Stimulated activated CD8-positive, alpha-beta memory T cell treated with anti-CD3 and anti-CD28 coated beads, Interleukin-7, amount 100 ng/mL, for 4 hours (primary cell): ENCODE data around the gene PRR5.
"Not testable (repeated sequence)": the region's sequence is repeated elsewhere in the genome, so short reads cannot be mapped to it uniquely, and the experiment has no call there.

Source experiments
- DNase-seq, 2 donors: peaks; one replicate each; pipeline ENCODE4 v3.0.0-alpha.2; 2020; ENCODE audit warnings: low read depth in 2 of 2

Gene PRR5

GRCh38 chr22:44735518-44736428 is 33.8 kb downstream of the PRR5 start:
- DNase-seq = peak; percentile 64 to 71

GRCh38 chr22:44736581-44737405 is 34.8 kb downstream of the PRR5 start:
- DNase-seq = no peak

GRCh38 chr22:44737406-44738346 is 35.7 kb downstream of the PRR5 start:
- DNase-seq = no peak

- DNase-seq = no peak
Measured at GRCh38 chr22:44738347-44738715, 36.3 kb downstream of the PRR5 start.

GRCh38 chr22:44739024-44739423 is 37.0 kb downstream of the PRR5 start:
- no peak for DNase-seq

- DNase-seq = not testable (repeated sequence)
Measured at GRCh38 chr22:44739666-44740065, 37.7 kb downstream of the PRR5 start.

- no peak for DNase-seq
Measured at GRCh38 chr22:44740307-44740706, 38.3 kb downstream of the PRR5 start.

GRCh38 chr22:44741929-44742328 is 39.9 kb downstream of the PRR5 start:
- no peak for DNase-seq

- DNase-seq = no peak
Measured at GRCh38 chr22:44743247-44743646, 41.2 kb downstream of the PRR5 start.

GRCh38 chr22:44743804-44744211 is 41.8 kb downstream of the PRR5 start:
- DNase-seq = no peak

- DNase-seq = no peak
Measured at GRCh38 chr22:44745853-44746789, 44.1 kb downstream of the PRR5 start.

- DNase-seq = not testable (repeated sequence)
Measured at GRCh38 chr22:44747784-44748127, 45.8 kb downstream of the PRR5 start.

- no peak for DNase-seq
Measured at GRCh38 chr22:44748524-44748923, 46.5 kb downstream of the PRR5 start.

- no peak for DNase-seq
Measured at GRCh38 chr22:44750481-44750880, 48.5 kb downstream of the PRR5 start.

- DNase-seq = no peak
Measured at GRCh38 chr22:44752285-44753188, 50.5 kb downstream of the PRR5 start, which contains the start of gene ARHGAP8. TSS of gene ARHGAP8 (plus strand) at chr22:44752575. CDS start at chr22:44786528, 33,953 bp downstream.

GRCh38 chr22:44753189-44754042 is 51.4 kb downstream of the PRR5 start:
- no peak for DNase-seq

- DNase-seq = no peak
Measured at GRCh38 chr22:44754998-44755397, 53.0 kb downstream of the PRR5 start.

- DNase-seq = no peak
Measured at GRCh38 chr22:44755417-44755816, 53.4 kb downstream of the PRR5 start.
